ENCODE results near the gene APOOL.

Gene APOOL

GRCh38 chrX:85024044-85024443 lies 20.4 kb downstream of the APOOL start:
- Histone ChIP-seq H3K4me3 (no peak overlapping the region), H3K9me3 (peaks cover 0 to 10% (median under 1%) of the 10 kb centered on the region in 3 donors), H3K36me3 (no peaks in the 10 kb centered on the region), H3K27me3 (no peaks in the 10 kb centered on the region), H3K27ac (peak overlapping the region; percentile 52 to 63), H3K4me1 (peaks cover 0 to 26% (median 0%) of the 10 kb centered on the region in 4 donors)
- no peak for DNase-seq
- intact Hi-C loops (cut with DNase I; ENCODE audit: low total_unique reads) = no loop called here
- TF ChIP-seq, protein P1, sequence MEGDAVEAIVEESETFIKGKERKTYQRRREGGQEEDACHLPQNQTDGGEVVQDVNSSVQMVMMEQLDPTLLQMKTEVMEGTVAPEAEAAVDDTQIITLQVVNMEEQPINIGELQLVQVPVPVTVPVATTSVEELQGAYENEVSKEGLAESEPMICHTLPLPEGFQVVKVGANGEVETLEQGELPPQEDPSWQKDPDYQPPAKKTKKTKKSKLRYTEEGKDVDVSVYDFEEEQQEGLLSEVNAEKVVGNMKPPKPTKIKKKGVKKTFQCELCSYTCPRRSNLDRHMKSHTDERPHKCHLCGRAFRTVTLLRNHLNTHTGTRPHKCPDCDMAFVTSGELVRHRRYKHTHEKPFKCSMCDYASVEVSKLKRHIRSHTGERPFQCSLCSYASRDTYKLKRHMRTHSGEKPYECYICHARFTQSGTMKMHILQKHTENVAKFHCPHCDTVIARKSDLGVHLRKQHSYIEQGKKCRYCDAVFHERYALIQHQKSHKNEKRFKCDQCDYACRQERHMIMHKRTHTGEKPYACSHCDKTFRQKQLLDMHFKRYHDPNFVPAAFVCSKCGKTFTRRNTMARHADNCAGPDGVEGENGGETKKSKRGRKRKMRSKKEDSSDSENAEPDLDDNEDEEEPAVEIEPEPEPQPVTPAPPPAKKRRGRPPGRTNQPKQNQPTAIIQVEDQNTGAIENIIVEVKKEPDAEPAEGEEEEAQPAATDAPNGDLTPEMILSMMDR (IDR thresholded peaks at IDR 0.05) = no peak

DNA sequence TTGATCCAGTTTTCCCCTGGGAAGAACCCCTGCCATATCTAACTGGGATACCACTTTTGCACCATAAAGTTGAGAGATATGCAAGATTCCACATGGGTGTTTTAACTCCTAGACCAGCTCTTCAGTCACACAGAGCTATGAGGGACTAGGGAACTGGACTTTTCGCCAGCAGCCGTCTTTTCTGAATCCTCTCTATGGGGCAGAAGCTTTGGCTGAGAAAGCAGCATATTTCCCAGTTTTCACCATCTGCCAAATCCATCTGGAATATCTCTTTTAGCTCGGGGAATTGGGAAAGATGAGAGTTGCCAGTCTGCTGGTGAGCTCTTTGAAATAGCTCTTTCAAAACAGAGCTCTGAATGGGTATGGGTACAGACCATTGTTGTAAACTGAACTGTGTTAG lies 20.9 kb downstream of the APOOL start:
- Histone ChIP-seq H3K27ac (peak overlapping the region; percentile 52 to 63), H3K4me3 (no peak overlapping the region), H3K9me3 (peaks cover 0 to 7% (median 0%) of the 10 kb centered on the region in 3 donors), H3K27me3 (no peaks in the 10 kb centered on the region), H3K4me1 (peaks cover 0 to 26% (median 0%) of the 10 kb centered on the region in 4 donors), H3K36me3 (no peaks in the 10 kb centered on the region)
- intact Hi-C loops (cut with DNase I; ENCODE audit: low total_unique reads) = no loop called here
- TF ChIP-seq, protein P1 (IDR thresholded peaks at IDR 0.05) = no peak
- no peak for DNase-seq

DNA sequence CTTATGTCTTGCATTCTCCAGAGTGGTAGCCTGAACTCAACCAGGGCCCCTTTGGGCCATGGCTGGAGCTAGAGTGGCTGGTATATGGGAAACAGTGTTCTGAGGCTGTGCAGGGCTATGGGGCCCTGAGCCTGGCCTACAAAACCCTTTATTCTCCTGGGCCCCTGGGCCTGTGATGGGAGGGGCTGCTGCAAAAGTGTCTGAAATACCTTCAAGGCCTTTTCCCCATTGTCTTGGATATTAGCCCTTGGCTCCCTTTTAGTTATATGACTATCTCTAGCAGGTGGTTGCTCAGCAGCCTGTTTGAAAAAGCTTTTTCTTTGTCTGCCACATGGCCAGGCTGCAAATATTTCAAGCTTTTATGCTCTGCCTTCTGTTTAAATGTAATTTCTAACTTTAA lies 22.5 kb downstream of the APOOL start:
- intact Hi-C loops (cut with DNase I; ENCODE audit: low total_unique reads) = no loop called here
- TF ChIP-seq, protein P1 (IDR thresholded peaks at IDR 0.05) = no peak
- no peak for DNase-seq
- peaks cover 0 to 27% (median 0%) of the 10 kb centered on the region in 4 donors for H3K4me1 ChIP-seq
- no peak overlapping the region for H3K4me3 ChIP-seq
- H3K9me3 ChIP-seq = peaks cover 0 to 7% (median 0%) of the 10 kb centered on the region in 3 donors
- H3K27ac ChIP-seq = no peak overlapping the region
- H3K36me3 ChIP-seq = no peaks in the 10 kb centered on the region
- no peaks in the 10 kb centered on the region for H3K27me3 ChIP-seq

DNA sequence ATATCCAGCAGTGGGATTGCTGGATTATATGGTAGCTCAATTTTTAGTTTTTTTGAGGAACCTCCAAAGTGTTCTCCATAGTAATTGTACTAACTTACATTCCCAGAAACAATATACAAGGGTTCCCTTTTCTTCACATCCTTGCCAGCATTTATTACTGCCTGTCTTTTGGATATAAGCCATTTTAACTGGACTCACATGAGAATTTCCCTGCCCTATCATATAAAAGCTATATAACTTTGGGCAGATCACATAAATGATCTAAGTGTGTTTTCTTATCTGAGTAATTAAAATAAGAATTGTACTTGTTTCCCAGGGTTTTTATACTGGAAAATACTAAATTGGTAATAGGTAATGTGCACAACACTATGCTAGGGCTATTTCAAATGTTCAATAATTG lies 25.4 kb downstream of the APOOL start:
- no peaks in the 10 kb centered on the region for H3K36me3 ChIP-seq
- peaks cover 0 to 7% (median 0%) of the 10 kb centered on the region in 3 donors for H3K9me3 ChIP-seq
- no peak for DNase-seq
- H3K4me3 ChIP-seq = no peak overlapping the region
- H3K27ac ChIP-seq = no peak overlapping the region
- TF ChIP-seq, protein P1 (IDR thresholded peaks at IDR 0.05) = no peak
- intact Hi-C loops (cut with DNase I; ENCODE audit: low total_unique reads) = no loop called here
- H3K27me3 ChIP-seq = no peaks in the 10 kb centered on the region
- peaks cover 0 to 31% (median 0%) of the 10 kb centered on the region in 4 donors for H3K4me1 ChIP-seq

DNA sequence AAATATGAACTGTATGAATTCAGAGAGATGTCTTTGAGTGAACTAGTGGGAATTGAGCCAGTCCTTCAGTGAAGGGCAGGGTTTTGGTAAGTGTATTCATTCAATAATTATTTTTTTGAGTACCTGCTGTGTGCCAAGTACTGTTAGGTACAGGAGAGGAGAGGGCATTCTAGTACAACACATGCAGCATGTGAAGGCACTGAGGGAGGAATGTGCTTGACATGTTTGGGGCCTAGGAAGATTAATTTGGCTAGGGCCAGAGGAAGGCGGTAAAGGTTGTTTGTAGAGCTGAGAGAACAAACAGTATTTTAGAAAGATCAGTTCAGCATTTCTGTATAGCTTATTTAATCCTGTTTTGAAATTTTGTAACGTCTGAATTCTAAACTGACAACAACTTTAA lies 27.8 kb downstream of the APOOL start:
- H3K36me3 ChIP-seq = no peaks in the 10 kb centered on the region
- no peak overlapping the region for H3K27ac ChIP-seq
- H3K27me3 ChIP-seq = no peaks in the 10 kb centered on the region
- TF ChIP-seq, protein P1 (IDR thresholded peaks at IDR 0.05) = no peak
- peaks cover 0 to 2% (median 0%) of the 10 kb centered on the region in 3 donors for H3K9me3 ChIP-seq
- intact Hi-C loops (cut with DNase I; ENCODE audit: low total_unique reads) = no loop called here
- DNase-seq = no peak
- H3K4me3 ChIP-seq = no peak overlapping the region
- H3K4me1 ChIP-seq = peaks cover 0 to 18% (median 0%) of the 10 kb centered on the region in 4 donors

DNA sequence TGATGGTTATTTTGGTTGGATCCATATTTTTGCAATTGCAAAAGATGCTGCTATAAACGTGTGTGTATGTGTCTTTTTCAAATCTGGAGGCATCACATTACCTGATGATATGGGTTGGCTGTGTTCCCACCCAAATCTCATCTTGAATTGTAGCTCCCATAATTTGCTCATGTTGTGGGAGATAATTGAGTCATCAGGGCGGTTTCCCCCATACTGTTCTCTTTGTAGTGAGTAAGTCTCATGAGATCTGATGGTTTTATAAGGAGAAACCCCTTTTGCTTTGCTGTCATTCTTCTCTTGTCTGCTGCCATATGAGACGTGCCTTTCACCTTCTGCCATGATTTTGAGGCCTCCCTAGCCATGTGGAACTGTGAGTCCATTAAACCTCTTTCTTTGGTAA lies 33.4 kb downstream of the APOOL start:
- intact Hi-C loops (cut with DNase I; ENCODE audit: low total_unique reads) = no loop called here
- Histone ChIP-seq H3K4me3 (no peak overlapping the region), H3K36me3 (no peaks in the 10 kb centered on the region), H3K27me3 (no peaks in the 10 kb centered on the region), H3K9me3 (no peaks in the 10 kb centered on the region), H3K4me1 (peaks cover 0 to 8% (median 0%) of the 10 kb centered on the region in 4 donors), H3K27ac (no peak overlapping the region)
- no peak for DNase-seq
- TF ChIP-seq, protein P1 (IDR thresholded peaks at IDR 0.05) = no peak

All from tibial artery (tissue), 4 donors.